ENCODE results near the gene STYXL1. TPM values are rescaled to one million over a fixed set of nuclear protein-coding genes. Genes with fewer than 3 reads are reported as not detected.
A peak's percentile ranks its signal among the peaks of the same experiment; 100 is the strongest.

The STYXL1 gene
- total RNA-seq, 1 donor from 2014 or later: 35.3 TPM

GRCh38 chr7:75962607-75963380 lies 85.0 kb downstream of the STYXL1 start:
- Mint-ChIP-seq H3K36me3 (peaks cover 22% of the 10 kb centered on the region), H3K9me3 (no peaks in the 10 kb centered on the region), H3K4me1 (peaks cover 12% of the 10 kb centered on the region), H3K27ac (peak overlapping the region; percentile 3), H3K4me3 (no peak overlapping the region), H3K27me3 (ENCODE audit: low read depth) (no peaks in the 10 kb centered on the region)
- TF ChIP-seq CTCF (IDR thresholded peaks at IDR 0.05; ENCODE audit: unreplicated experiment): no peak
- no peak for DNase-seq (ENCODE audit: low spot score in 2 of 2, unreplicated experiment in 2 of 2)

- no peak for DNase-seq (ENCODE audit: low spot score in 2 of 2, unreplicated experiment in 2 of 2)
- peaks cover 19% of the 10 kb centered on the region for H3K4me1 Mint-ChIP-seq
- no peaks in the 10 kb centered on the region for H3K27me3 Mint-ChIP-seq (ENCODE audit: low read depth)
- no peak overlapping the region for H3K4me3 Mint-ChIP-seq
- no peak for TF ChIP-seq CTCF (IDR thresholded peaks at IDR 0.05; ENCODE audit: unreplicated experiment)
- no peaks in the 10 kb centered on the region for H3K9me3 Mint-ChIP-seq
- H3K27ac Mint-ChIP-seq: no peak overlapping the region
- H3K36me3 Mint-ChIP-seq: peaks cover 22% of the 10 kb centered on the region
Observed at GRCh38 chr7:75961218-75961617, 86.6 kb downstream of the STYXL1 start.

GRCh38 chr7:75960372-75960771 lies 87.4 kb downstream of the STYXL1 start:
- Mint-ChIP-seq H3K27me3 (ENCODE audit: low read depth) (no peaks in the 10 kb centered on the region), H3K4me1 (peaks cover 19% of the 10 kb centered on the region), H3K9me3 (no peaks in the 10 kb centered on the region), H3K4me3 (no peak overlapping the region), H3K27ac (no peak overlapping the region), H3K36me3 (peaks cover 26% of the 10 kb centered on the region)
- DNase-seq (ENCODE audit: low spot score in 2 of 2, unreplicated experiment in 2 of 2): no peak
- TF ChIP-seq CTCF (IDR thresholded peaks at IDR 0.05; ENCODE audit: unreplicated experiment): no peak

GRCh38 chr7:75958802-75959543 lies 88.8 kb downstream of the STYXL1 start:
- no peak for TF ChIP-seq CTCF (IDR thresholded peaks at IDR 0.05; ENCODE audit: unreplicated experiment)
- DNase-seq (ENCODE audit: low spot score in 2 of 2, unreplicated experiment in 2 of 2): no peak
- Mint-ChIP-seq H3K4me1 (peaks cover 19% of the 10 kb centered on the region), H3K4me3 (no peak overlapping the region), H3K27me3 (ENCODE audit: low read depth) (no peaks in the 10 kb centered on the region), H3K27ac (no peak overlapping the region), H3K9me3 (no peaks in the 10 kb centered on the region), H3K36me3 (peaks cover 25% of the 10 kb centered on the region)

GRCh38 chr7:75957021-75957736 lies 90.6 kb downstream of the STYXL1 start:
- Mint-ChIP-seq H3K4me1 (peaks cover 13% of the 10 kb centered on the region), H3K4me3 (peak overlapping the region; percentile 33), H3K36me3 (peaks cover 22% of the 10 kb centered on the region), H3K9me3 (no peaks in the 10 kb centered on the region), H3K27me3 (ENCODE audit: low read depth) (no peaks in the 10 kb centered on the region), H3K27ac (peak overlapping the region; percentile 88)
- TF ChIP-seq CTCF (IDR thresholded peaks at IDR 0.05; ENCODE audit: unreplicated experiment): no peak
- peak in 1 of 2 experiments; percentile 59 for DNase-seq (ENCODE audit: low spot score in 2 of 2, unreplicated experiment in 2 of 2)
